Measurements from ENCODE around the gene HSPB9. TPM values are rescaled to one million over a fixed set of nuclear protein-coding genes. Genes with fewer than 3 reads are reported as not detected.

The HSPB9 gene
- total and polyA plus RNA-seq, 2 donors from 2014 or later: 0.99 TPM; not detected in 1

DNA sequence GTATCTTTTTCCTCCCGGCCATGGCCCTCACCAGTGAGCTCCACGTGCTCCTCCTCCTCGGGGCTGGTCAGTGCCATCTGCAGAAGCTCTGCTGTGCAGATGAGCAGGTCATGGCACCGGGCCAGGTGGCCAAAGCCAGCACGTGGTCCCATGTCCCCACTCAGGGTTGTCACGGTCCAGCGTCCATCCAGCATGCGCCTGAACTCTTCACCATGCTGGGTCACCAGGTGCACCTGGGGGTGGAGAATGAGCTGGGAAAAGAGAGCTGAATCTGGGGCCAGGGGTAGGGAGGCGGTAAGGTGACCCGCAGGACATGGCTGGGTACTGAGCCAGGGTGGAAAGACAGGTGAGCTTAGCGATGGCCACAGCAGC, 11.4 kb upstream of the HSPB9 start:
- TF ChIP-seq, protein P1, sequence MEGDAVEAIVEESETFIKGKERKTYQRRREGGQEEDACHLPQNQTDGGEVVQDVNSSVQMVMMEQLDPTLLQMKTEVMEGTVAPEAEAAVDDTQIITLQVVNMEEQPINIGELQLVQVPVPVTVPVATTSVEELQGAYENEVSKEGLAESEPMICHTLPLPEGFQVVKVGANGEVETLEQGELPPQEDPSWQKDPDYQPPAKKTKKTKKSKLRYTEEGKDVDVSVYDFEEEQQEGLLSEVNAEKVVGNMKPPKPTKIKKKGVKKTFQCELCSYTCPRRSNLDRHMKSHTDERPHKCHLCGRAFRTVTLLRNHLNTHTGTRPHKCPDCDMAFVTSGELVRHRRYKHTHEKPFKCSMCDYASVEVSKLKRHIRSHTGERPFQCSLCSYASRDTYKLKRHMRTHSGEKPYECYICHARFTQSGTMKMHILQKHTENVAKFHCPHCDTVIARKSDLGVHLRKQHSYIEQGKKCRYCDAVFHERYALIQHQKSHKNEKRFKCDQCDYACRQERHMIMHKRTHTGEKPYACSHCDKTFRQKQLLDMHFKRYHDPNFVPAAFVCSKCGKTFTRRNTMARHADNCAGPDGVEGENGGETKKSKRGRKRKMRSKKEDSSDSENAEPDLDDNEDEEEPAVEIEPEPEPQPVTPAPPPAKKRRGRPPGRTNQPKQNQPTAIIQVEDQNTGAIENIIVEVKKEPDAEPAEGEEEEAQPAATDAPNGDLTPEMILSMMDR (IDR thresholded peaks at IDR 0.05; ENCODE audit: borderline replicate concordance, extremely low read depth, insufficient read depth): no peak
- Histone ChIP-seq H3K27ac (ENCODE audit: low read depth in 2 of 2, low read length in 2 of 2) (peak overlapping the region; percentile 89 to 92), H3K36me3 (ENCODE audit: control insufficient read depth in 2 of 3, insufficient read depth in 3 of 3, low read length in 3 of 3) (peaks cover 0 to 11% (median 2%) of the 10 kb centered on the region in 3 donors), H3K9me3 (ENCODE audit: control insufficient read depth in 2 of 3, insufficient read depth in 1 of 3, low read length in 3 of 3) (no peaks in the 10 kb centered on the region), H3K27me3 (ENCODE audit: control insufficient read depth, insufficient read depth, low read length) (no peaks in the 10 kb centered on the region), H3K9ac (ENCODE audit: low read length in 3 of 3) (peak overlapping the region in 1 of 3 donors; percentile 75), H3K4me1 (ENCODE audit: control insufficient read depth in 2 of 3, insufficient read depth in 2 of 3, low read depth in 1 of 3, low read length in 3 of 3) (peaks cover 0 to 22% (median 13%) of the 10 kb centered on the region in 3 donors), H3K4me3 (ENCODE audit: low read length in 3 of 3) (peak overlapping the region in 1 of 3 donors; percentile 73)
- no peak for FAIRE-seq
- DNase-seq: peak in 1 of 5 donors; percentile 45
- intact Hi-C loops (cut with DNase I): no loop called here

DNA sequence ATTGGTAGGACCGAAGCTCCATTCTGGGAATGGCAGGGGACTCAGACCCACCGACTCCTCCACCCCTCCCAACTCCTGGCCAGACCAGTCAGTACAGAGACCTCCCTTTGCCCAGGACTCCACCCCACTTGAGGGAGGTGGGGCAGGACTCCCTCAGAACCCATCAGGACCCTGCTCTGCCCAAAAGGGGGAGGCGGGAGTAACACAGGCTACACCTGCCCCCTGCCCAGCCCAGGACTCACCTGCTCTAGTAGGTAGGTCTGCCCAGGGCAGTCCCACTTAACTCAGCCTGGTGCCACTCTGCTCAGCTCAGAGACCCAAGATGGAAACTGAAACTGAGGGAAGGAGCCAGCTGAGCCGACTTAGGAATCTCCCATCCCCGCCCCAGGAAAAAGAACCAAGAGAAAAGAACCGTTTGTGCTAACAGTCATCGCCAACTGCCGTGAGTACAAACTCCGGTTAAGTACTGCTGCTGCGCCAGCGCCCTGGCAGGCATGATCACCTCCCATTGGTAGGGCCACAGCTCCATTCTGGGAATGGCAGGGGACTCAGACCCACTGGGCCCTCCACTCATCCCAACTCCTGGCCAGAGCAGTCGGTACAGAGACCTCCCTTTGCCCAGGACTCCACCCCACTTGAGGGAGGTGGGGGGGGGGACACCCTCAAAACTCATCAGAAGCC, 10.6 kb upstream of the HSPB9 start:
- Histone ChIP-seq H3K36me3 (ENCODE audit: control insufficient read depth in 2 of 3, insufficient read depth in 3 of 3, low read length in 3 of 3) (peaks cover 0 to 13% (median 2%) of the 10 kb centered on the region in 3 donors), H3K9me3 (ENCODE audit: control insufficient read depth in 2 of 3, insufficient read depth in 1 of 3, low read length in 3 of 3) (no peaks in the 10 kb centered on the region), H3K4me1 (ENCODE audit: control insufficient read depth in 2 of 3, insufficient read depth in 2 of 3, low read depth in 1 of 3, low read length in 3 of 3) (peaks cover 0 to 22% (median 13%) of the 10 kb centered on the region in 3 donors), H3K27ac (ENCODE audit: low read depth in 2 of 2, low read length in 2 of 2) (peak overlapping the region; percentile 89 to 92), H3K9ac (ENCODE audit: low read length in 3 of 3) (peak overlapping the region; percentile 16 to 75 (median 61)), H3K27me3 (ENCODE audit: control insufficient read depth, insufficient read depth, low read length) (no peaks in the 10 kb centered on the region), H3K4me3 (ENCODE audit: low read length in 3 of 3) (peak overlapping the region; percentile 39 to 90 (median 73))
- TF ChIP-seq, protein P1 (IDR thresholded peaks at IDR 0.05; ENCODE audit: borderline replicate concordance, extremely low read depth, insufficient read depth): no peak
- FAIRE-seq (no peak), DNase-seq (no peak)
- intact Hi-C loops (cut with DNase I): no loop called here

GRCh38 chr17:42112552-42113176, 9.9 kb upstream of the HSPB9 start, which contains the start of gene DHX58:
TSS of gene DHX58 (minus strand) at chr17:42112714. CDS start at chr17:42111892, 822 bp downstream.
- Histone ChIP-seq H3K27ac (ENCODE audit: low read depth in 2 of 2, low read length in 2 of 2) (peak within 1 kb of the TSS; percentile 89 to 92), H3K27me3 (ENCODE audit: control insufficient read depth, insufficient read depth, low read length) (no peaks in the 10 kb centered on the region), H3K9ac (ENCODE audit: low read length in 3 of 3) (peak within 1 kb of the TSS; percentile 16 to 75 (median 61)), H3K9me3 (ENCODE audit: control insufficient read depth in 2 of 3, insufficient read depth in 1 of 3, low read length in 3 of 3) (no peaks in the 10 kb centered on the region), H3K4me1 (ENCODE audit: control insufficient read depth in 2 of 3, insufficient read depth in 2 of 3, low read depth in 1 of 3, low read length in 3 of 3) (peaks cover 0 to 22% (median 13%) of the 10 kb centered on the region in 3 donors), H3K4me3 (ENCODE audit: low read length in 3 of 3) (peak within 1 kb of the TSS; percentile 50 to 90 (median 73)), H3K36me3 (ENCODE audit: control insufficient read depth in 2 of 3, insufficient read depth in 3 of 3, low read length in 3 of 3) (peaks cover 0 to 19% (median 2%) of the 10 kb centered on the region in 3 donors)
- TF ChIP-seq, protein P1 (IDR thresholded peaks at IDR 0.05; ENCODE audit: borderline replicate concordance, extremely low read depth, insufficient read depth): no peak
- FAIRE-seq (no peak), DNase-seq (peak; percentile 73 to 88 (median 84))
- intact Hi-C loops (cut with DNase I): no loop called here

All from kidney (tissue), 14 donors.